ENCODE results near the gene GOSR1. TPM values are rescaled to one million over a fixed set of nuclear protein-coding genes. Genes with fewer than 3 reads are reported as not detected.

The GOSR1 gene
- total RNA-seq, result 30.2 and 30.8 TPM in 2 replicates

GRCh38 chr17:30477083-30477773, at the start of gene GOSR1:
Gene GOSR1, plus strand, starts transcription at chr17:30477408. Its CDS starts 26 bp downstream, at chr17:30477434.

Other genes starting within 250 kb of the GOSR1 start
- gene SLC6A4, start 241.7 kb upstream of the GOSR1 start, total RNA-seq, result under 0.01 TPM in 1 of 2 replicates, not detected in the other
- gene BLMH, start 185.5 kb upstream of the GOSR1 start, total RNA-seq, result 29.5 and 42.8 TPM in 2 replicates
- gene TMIGD1, start 143.4 kb upstream of the GOSR1 start, total RNA-seq, result not detected in 2 replicates
- gene CPD, start 98.5 kb upstream of the GOSR1 start, total RNA-seq, result 58.3 and 61.2 TPM in 2 replicates